SU-DHL-6 (cell line): ENCODE results near the gene RAI14.

Source experiments
- H2AFZ ChIP-seq: fragments of 200-600 bp; sonication (generic); 2 replicates; pipeline ENCODE4 v1.6.1; 2014; ENCODE audit warnings: low read depth, mild to moderate bottlenecking, moderate library complexity, mixed read lengths, antibody characterized with exemption, low read length; ENCODE audit not compliant: severe bottlenecking
- H3F3A ChIP-seq: fragments of 200-600 bp; shearing (Covaris generic); 2 replicates; pipeline ENCODE4 v1.6.0; 2016; ENCODE audit warnings: antibody characterized with exemption, mild to moderate bottlenecking; ENCODE audit not compliant: insufficient read depth
- H3K27ac ChIP-seq: fragments of 200-600 bp; sonication (generic); 2 replicates; pipeline ENCODE4 v1.5.1; 2016; ENCODE audit warnings: low read depth, mild to moderate bottlenecking, low read length, moderate library complexity, mixed read lengths
- H3K27me3 ChIP-seq: fragments of 200-600 bp; sonication (generic), shearing (Covaris generic); 2 replicates; pipeline ENCODE4 v1.6.0; 2014; ENCODE audit warnings: mild to moderate bottlenecking, low read length
- H3K36me3 ChIP-seq: fragments of 200-600 bp; sonication (generic); 2 replicates; pipeline ENCODE4 v1.6.1; 2014; ENCODE audit warnings: mild to moderate bottlenecking, low read length, mixed read lengths
- H3K4me2 ChIP-seq: fragments of 300-600, 200-600 bp; shearing (Covaris generic), sonication (generic); 2 replicates; pipeline ENCODE4 v1.6.0; 2014; ENCODE audit warnings: low read length, low read depth, mild to moderate bottlenecking; ENCODE audit not compliant: poor library complexity, severe bottlenecking
- H3K4me3 ChIP-seq: fragments of 200-600 bp; sonication (generic); 2 replicates; pipeline ENCODE4 v1.5.1; 2014; ENCODE audit warnings: antibody characterized with exemption, low read length, mild to moderate bottlenecking, mixed read lengths; ENCODE audit not compliant: insufficient read depth, poor library complexity, severe bottlenecking
- H3K79me2 ChIP-seq: fragments of 200-600 bp; sonication (generic); 2 replicates; pipeline ENCODE4 v1.6.1; 2014; ENCODE audit warnings: mild to moderate bottlenecking, low read length, moderate library complexity; ENCODE audit not compliant: insufficient read depth
- H3K9ac ChIP-seq: fragments of 200-600 bp; sonication (generic); 2 replicates; pipeline ENCODE4 v1.7.0; 2014; ENCODE audit warnings: mild to moderate bottlenecking, low read length
- H3K9me2 ChIP-seq: fragments of 200-600 bp; sonication (generic); replicated peaks from 2 replicates; pipeline ENCODE4 v1.6.1; 2014; ENCODE audit warnings: low read length; ENCODE audit not compliant: insufficient read depth
- H3K9me3 ChIP-seq: fragments of 200-600 bp; sonication (generic); 2 replicates; pipeline ENCODE4 v1.6.1; 2014; ENCODE audit warnings: low read length, mixed read lengths; ENCODE audit not compliant: insufficient read depth
- H4K20me1 ChIP-seq: fragments of 200-600 bp; sonication (generic); 2 replicates; pipeline ENCODE4 v1.6.1; 2014; ENCODE audit warnings: low read depth, mild to moderate bottlenecking, antibody characterized with exemption, low read length, moderate library complexity, mixed read lengths
- CTCF ChIP-seq: fragments of 200-600 bp; sonication (generic); IDR thresholded peaks from one replicate; pipeline ENCODE4 v1.5.1; 2017; ENCODE audit warnings: antibody characterized with exemption, mild to moderate bottlenecking, low read length, moderate library complexity; ENCODE audit not compliant: insufficient read depth, poor library complexity, severe bottlenecking
- EZH2phosphoT487 ChIP-seq: fragments of 200-600 bp; sonication (generic), shearing (Covaris generic); conservative IDR thresholded peaks from 2 replicates; pipeline ENCODE4 v1.6.1; 2018; ENCODE audit warnings: mild to moderate bottlenecking, antibody characterized with exemption, low read length, moderate library complexity, mixed read lengths

Gene RAI14

GRCh38 chr5:34685485-34686165 is 29.5 kb downstream of the RAI14 start:
- Histone ChIP-seq H3K27me3 (no peaks in the 10 kb centered on the region), H3K36me3 (no peaks in the 10 kb centered on the region), H3K4me3 (no peak overlapping the region), H3K9me2 (no peaks in the 10 kb centered on the region), H3K27ac (no peak overlapping the region), H3K9ac (no peak overlapping the region), H3K4me2 (no peak overlapping the region), H3F3A (no peaks in the 10 kb centered on the region), H3K79me2 (no peaks in the 10 kb centered on the region), H2AFZ (no peak overlapping the region), H4K20me1 (no peaks in the 10 kb centered on the region), H3K9me3 (no peaks in the 10 kb centered on the region)
- TF ChIP-seq CTCF (no peak), EZH2phosphoT487 (no peak)

DNA sequence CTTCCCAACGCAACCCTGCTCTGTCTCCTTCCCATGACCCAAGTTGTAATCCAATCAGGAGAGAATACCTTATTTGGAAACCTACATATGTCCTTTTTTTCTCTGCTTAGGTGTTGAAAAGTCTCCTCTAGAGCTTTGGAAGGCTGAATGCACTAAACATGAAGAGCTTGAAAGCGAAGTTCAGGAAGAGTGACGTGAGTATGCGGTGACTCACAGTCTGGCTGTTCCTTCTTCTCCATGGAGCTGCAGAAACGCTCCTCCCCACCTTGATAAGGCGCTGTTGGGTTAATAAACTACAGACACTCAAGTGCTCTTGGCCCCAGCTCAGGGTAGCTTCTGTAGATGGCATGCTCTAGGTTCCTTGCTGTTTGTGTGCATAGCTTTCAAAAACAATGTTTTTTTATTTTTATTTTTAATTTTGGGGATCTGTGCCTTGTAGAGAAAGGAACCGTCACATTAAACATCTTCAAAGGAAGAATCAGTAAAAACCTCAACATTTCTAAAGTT is 30.7 kb downstream of the RAI14 start:
- Histone ChIP-seq H3K36me3 (no peaks in the 10 kb centered on the region), H2AFZ (no peak overlapping the region), H3K9me2 (no peaks in the 10 kb centered on the region), H3K4me2 (no peak overlapping the region), H3K27ac (no peak overlapping the region), H3F3A (no peaks in the 10 kb centered on the region), H3K4me3 (no peak overlapping the region), H3K9ac (no peak overlapping the region), H4K20me1 (no peaks in the 10 kb centered on the region), H3K79me2 (no peaks in the 10 kb centered on the region), H3K27me3 (no peaks in the 10 kb centered on the region), H3K9me3 (no peaks in the 10 kb centered on the region)
- no peak for TF ChIP-seq EZH2phosphoT487
- no peak for TF ChIP-seq CTCF

- Histone ChIP-seq H3K4me2 (no peak overlapping the region), H3F3A (no peaks in the 10 kb centered on the region), H4K20me1 (no peaks in the 10 kb centered on the region), H3K27ac (no peak overlapping the region), H2AFZ (no peak overlapping the region), H3K27me3 (no peaks in the 10 kb centered on the region), H3K36me3 (no peaks in the 10 kb centered on the region), H3K79me2 (no peaks in the 10 kb centered on the region), H3K9me2 (no peaks in the 10 kb centered on the region), H3K9me3 (no peaks in the 10 kb centered on the region), H3K9ac (no peak overlapping the region), H3K4me3 (no peak overlapping the region)
- TF ChIP-seq CTCF (no peak), EZH2phosphoT487 (no peak)
Observed at GRCh38 chr5:34687269-34688011, 31.3 kb downstream of the RAI14 start.
